HG03457 (cell line): ENCODE results near the gene SH3RF3.

Experiments
- ATAC-seq: cut with Tn5 transposase; IDR thresholded peaks from one replicate; pipeline ENCODE4 v1.9.1; 2021; ENCODE audit warnings: moderate number of reproducible peaks; ENCODE audit not compliant: unreplicated experiment

The SH3RF3 gene

DNA sequence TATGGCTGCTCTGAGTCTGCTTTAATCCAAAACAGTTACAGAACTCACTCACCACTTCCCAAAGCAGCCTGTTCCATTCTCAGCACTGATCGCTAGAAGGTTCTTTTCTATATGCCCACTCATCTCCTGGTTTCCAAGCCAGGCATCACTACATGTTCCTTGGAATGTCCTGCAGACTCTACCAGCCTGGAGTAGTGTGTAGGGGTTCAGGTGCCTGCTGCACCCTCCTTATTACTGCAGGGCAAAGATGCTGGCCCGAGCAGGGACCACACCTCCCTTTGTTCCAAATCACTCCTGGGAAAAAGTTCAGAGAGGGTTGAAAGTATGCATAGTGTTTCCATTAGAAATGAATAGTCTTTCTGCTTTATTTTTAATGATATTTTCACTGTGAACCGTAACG lies 196.6 kb downstream of the SH3RF3 start:
- no peak for ATAC-seq

GRCh38 chr2:109326306-109326705 lies 197.3 kb downstream of the SH3RF3 start:
- no peak for ATAC-seq

DNA sequence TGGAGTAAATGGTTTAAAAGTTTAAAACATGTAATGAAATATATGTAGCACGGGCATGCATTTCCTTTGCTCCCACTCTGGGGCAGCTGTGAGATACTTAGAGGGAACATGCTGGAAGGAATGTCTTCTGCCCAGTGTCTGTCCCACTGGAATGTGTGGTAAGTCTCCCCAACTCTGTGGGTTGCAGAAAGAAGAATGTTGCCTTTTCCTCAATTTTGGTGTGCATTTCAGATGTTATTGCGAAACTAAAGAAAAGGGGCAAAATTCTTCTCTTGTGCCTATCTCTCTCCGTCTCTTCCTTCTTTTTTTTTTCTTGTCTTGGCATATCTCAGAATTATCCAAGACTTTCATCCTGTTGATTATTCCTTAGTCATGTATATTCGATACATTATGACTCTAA lies 201.1 kb downstream of the SH3RF3 start:
- ATAC-seq: no peak

DNA sequence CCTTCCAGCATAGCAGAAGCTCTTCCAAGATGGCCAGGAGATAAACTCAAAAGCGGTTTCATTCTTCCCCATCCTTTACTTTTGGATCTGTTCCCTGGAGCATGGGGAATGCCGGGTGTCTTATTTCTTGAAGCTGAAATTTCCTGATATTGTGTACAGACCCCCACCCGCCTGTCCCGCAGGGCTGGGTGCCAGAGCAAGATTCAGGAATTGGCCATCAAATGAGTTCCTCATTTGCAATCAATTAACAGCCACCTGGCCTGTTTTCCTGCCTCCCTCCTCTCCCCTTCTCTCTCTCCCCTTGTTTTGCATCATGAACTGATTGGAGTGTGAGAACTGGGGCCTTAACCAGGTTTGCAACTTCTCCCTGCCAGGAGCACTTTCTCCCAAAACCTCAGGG lies 202.1 kb downstream of the SH3RF3 start:
- no peak for ATAC-seq

DNA sequence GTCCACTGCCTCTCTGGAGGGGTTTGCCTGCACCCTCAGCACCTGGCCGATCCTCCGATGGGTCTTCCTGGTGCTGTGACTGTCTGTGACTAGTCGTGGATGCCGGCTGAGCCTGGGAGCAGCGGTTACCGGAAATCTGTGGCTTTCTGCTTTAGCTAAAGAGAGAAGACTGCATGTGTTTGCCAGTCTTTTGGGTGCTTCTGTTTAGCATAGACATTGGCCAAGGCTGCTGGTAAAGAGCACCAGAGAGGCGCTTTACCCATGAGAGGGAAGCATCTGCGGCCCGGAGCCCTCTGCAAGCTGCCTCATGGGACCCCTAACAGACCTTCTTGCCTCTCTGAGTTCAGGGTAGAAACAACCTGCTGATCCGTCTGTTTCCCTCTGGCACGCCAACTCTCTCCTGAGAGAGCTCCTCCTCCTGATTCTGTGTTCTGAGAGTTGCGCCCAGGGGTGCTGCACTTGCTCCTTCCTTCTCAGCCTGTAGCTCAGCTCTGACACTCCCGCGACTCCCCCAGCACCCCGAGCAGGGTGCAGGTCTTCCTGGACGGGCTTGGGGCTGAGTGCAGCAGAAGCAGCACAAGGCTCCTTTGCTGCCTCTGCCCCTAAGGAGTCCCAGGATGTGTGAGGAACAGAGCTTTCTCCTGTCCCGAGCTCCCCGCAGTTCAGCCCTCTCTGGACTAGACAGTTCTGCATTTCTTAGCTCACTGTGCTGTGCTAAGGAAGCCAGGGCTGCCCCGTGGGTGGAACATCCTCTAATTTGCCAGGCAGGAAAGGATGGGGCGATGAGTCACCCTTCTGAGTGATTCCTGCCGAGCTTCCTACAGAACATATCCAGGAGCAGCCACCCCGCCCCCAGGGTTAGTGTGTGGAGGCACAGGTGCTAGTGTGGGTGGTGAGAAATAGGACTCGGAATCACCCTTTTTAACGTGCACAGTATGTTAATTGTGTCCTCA lies 203.2 kb downstream of the SH3RF3 start:
- no peak for ATAC-seq

DNA sequence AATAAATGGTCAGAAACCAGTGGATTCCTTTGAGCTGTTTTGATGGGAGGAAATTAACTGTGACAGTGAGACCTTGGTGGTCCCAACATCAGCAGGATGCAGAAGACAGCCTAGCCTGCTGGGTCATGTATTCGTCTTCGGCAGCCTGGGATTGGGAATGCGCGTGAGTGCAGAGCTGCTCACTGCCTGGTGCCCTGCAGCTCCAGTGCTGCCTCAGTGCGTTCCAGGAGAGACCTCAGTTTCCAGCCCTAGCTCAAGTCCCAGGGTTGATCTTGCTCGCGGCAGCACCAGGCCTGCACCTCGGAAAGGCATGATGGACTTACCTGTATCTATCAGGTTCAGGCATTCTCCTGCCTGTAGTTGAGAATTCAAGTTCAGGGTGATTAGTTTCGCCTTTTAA lies 203.9 kb downstream of the SH3RF3 start:
- no peak for ATAC-seq

DNA sequence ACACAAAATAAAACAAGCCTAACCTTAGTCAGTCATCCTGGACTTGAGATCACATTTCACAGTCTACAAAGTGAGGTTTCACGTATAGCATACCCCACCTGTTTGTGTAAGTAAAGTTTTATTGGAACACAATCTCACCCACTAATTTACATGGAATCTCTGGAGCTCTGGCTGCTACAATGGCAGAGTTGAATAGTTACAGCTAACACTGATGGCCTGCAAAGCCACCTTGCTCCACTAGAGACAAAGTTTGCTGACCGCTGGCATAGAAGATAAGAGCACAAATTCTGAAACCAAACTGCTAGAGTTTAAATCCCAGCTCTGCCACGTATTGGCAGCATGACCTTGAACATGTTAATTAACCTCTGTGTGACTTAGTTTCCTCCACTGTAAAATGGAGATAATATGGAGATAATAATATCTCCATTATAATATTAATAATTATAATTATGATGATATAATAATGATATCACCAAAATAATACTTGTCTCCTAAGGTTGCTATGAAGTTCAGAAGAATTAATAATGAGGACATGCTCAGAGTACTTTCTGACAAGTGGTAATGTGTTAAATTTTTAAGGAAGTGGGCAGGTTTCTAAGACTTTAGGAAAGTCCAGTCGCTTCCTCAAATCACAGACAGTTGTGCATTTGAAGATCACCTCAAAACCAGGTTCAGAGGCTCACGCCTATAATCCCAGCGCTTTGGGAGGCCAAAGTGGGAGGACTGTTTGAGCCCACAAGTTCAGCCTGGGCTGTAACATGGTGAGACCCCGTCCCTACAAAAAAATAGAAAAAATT lies 204.6 kb downstream of the SH3RF3 start:
- ATAC-seq: no peak

DNA sequence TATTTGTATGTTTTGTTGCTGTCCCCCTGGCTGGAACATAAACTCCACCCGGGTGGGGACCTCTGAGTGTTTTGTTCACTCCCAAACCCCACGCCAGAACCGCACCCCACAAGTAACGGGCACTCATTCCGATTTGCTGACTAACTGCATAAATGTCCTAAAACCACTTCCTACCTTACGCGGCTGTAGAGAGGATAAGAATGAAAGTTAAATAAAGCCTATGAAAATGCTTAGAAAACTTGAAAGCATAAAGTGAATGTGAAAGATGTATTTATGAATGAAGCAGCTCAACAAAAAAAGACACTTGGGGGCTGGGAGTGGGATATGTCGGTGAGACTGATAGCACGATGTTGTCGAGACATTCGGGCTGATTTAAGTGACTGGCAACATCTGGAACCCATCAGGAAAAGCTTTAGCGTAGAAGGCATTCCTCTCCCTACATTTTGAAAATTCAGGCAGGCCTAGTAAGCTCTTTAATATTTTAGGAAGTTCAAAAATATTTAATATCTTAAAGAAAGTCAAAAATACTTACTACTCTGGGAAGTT lies 206.7 kb downstream of the SH3RF3 start:
- ATAC-seq: no peak

DNA sequence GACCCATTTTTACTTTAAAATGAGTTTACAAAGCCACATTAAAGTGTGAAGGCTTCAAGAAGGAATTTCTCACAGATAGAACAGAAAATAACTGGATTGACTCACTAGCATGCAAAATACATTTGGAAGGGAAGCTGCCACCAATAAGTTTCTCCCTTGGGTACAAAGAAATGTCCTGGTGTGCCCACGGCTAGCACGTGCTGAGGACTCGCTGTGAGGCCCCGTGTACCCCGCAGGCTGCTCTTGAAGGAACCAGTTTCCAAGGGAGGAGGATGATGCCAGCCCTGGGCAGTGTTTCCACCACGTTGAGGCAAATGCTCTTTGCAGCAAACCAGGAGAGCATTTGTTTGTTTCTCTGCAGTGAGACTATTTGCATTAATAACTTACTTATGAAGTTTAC lies 207.3 kb downstream of the SH3RF3 start:
- ATAC-seq: no peak

DNA sequence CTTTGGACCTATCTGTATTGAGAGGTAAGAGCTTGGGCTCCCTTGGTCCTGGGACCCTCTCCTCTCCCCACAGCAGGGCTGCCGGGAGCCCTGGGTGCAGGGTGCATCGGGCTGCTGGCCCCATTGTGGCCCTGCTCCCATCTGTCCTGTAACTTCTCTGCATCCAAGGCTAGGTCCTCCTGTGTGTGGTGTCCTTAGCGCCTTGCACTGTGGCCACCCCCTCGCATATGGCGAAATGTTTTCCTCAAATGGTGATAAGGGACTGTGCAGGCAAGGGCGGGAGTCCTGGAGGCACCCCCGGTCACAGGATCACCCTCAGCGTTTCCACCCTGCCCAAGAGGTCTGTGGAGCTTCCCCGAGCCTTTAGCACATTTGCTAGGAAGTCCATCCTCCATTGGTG lies 208.2 kb downstream of the SH3RF3 start:
- ATAC-seq: no peak

DNA sequence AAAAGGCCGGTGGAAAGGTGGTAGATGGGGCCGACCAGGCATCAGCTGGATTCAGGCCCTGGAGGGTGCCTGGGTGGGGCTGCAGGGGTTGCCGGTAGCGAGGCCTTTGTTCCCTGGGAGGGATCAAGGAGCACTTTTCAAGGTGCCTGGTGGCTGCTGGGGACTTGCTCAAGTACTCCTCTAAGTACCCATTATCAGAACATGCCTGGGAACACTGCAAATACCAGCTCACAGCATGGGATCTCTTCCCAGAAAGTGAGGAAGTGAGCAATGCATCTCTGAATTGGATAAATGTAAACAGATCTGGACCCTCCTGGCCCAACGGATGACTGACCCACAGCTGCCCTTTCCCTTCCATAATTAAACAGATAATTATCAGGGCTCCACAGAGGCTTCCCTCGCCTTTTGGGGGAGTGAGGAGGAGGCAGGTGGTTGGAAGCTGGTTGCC lies 210.5 kb downstream of the SH3RF3 start:
- no peak for ATAC-seq

DNA sequence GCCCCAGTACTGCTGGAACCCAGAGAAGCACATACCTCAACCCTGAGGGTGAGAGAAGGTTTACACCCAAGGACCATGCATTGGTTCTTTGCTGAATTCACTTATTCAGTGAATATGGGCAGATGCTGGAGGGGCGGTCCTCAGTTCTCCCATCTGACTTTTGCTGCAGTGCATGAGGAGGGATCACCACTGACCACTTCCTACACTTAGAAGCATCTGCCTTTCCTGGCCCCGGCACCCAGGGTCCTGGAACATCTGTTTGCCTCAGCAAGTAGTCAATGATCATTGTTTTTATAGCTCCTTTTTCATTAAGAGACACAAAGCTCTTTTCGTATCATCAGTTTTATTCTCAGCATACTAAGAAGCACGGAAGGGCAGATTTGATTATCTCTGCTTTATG lies 211.4 kb downstream of the SH3RF3 start:
- ATAC-seq: no peak

- ATAC-seq: no peak
Observed at GRCh38 chr2:109341355-109342255, 212.6 kb downstream of the SH3RF3 start.

- no peak for ATAC-seq
Observed at GRCh38 chr2:109342256-109342850, 213.3 kb downstream of the SH3RF3 start.

GRCh38 chr2:109342930-109343329 lies 213.9 kb downstream of the SH3RF3 start:
- ATAC-seq: no peak

DNA sequence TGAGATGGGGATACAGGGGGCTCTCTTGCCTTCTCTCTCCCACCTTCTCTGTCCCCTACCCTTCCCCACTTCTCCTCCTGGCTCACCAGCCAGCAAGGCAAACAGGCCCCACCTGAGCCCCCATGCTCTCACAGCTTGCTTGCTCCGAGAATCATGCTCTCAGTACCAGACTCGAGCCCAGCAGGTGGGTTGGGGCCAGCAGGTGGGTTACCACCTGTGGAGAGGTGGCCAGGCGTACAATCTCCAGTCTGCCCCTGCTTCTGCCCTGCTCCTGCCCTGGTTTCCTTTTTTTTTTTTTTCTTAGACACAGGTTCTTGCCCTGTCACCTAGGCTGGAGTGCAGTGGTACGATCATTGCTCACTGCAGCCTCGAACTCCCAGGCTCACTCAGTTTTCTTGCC lies 214.5 kb downstream of the SH3RF3 start:
- ATAC-seq: no peak

DNA sequence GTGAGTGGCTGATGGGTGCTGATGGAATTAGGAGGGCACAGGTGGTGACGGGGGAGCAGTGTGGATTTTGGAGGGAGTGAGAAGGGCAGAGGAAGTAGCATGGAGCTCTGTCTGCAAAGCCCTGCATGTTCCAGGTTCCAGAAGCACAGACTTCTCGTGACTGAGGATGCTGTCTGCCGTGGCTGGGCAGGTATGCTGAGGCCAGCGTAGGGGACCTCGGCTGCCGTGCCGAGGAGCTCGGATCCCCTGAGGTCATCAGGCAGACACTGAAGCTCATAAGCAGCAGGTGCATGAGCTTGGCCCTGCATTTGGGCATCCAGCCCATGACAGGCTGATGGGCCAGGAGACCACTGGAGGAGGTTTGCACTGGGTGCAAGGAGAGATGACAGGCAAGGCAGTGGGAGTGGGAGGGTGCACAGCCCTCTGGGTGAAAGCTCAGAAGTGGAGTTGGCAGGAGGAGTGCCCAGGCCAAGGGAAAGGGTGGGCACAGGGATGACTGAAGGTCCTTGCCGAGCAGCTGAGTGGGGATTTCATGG lies 215.3 kb downstream of the SH3RF3 start:
- ATAC-seq: no peak

DNA sequence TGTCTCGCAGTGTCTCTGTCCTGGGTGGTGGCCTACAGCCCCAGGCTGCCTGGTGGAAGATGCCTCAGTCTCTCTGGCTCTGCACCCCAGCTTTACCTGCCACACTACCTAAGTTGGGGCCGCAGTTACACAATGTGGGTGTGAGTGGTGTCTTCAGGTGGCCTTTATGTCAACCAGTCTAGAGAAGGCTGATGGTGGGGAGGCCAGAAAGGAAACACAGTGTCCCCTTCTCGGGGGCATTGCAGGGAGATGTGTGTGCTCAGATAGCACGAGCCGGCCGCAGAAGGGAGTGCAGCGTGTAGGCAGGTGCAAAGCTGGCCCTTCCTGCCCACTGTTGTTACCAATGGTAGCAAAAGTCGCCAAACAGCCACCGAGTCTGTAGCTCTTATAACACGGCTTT lies 216.1 kb downstream of the SH3RF3 start:
- no peak for ATAC-seq

GRCh38 chr2:109345653-109346480 lies 216.9 kb downstream of the SH3RF3 start:
- no peak for ATAC-seq
